Activated naive CD8-positive, alpha-beta T cell treated with anti-CD3 and anti-CD28 coated beads for 36 hours (primary cell): Measurements from ENCODE around the gene ZNF213. TPM values are rescaled to one million over a fixed set of nuclear protein-coding genes. Genes with fewer than 3 reads are reported as not detected.

ENCODE experiments used
- DNase-seq: peaks from one replicate; pipeline ENCODE4 v3.0.0; 2021
- H3K27ac Mint-ChIP-seq: one replicate; pipeline ENCODE4 v1.8.0; 2022; ENCODE audit warnings: mild to moderate bottlenecking, moderate library complexity, mixed read lengths
- H3K27me3 Mint-ChIP-seq: one replicate; pipeline ENCODE4 v1.8.0; 2022; ENCODE audit warnings: mild to moderate bottlenecking, mixed read lengths
- H3K36me3 Mint-ChIP-seq: one replicate; pipeline ENCODE4 v1.8.0; 2021; ENCODE audit warnings: mild to moderate bottlenecking, mixed read lengths
- H3K4me1 Mint-ChIP-seq: one replicate; pipeline ENCODE4 v1.8.0; 2021; ENCODE audit warnings: mixed read lengths
- H3K4me3 Mint-ChIP-seq: one replicate; pipeline ENCODE4 v1.8.0; 2022; ENCODE audit warnings: mild to moderate bottlenecking, moderate library complexity, mixed read lengths
- H3K9me3 Mint-ChIP-seq: one replicate; pipeline ENCODE4 v1.8.0; 2022; ENCODE audit warnings: mixed read lengths
- total RNA-seq, 2 experiments: library from RNA; stranded (reverse); gene quantifications; one replicate each; pipeline ENCODE4 v1.2.3, GENCODE V29; 2021

Gene ZNF213
- total RNA-seq, 2 experiments from 2014 or later: 7.6 to 9.1 TPM

DNA sequence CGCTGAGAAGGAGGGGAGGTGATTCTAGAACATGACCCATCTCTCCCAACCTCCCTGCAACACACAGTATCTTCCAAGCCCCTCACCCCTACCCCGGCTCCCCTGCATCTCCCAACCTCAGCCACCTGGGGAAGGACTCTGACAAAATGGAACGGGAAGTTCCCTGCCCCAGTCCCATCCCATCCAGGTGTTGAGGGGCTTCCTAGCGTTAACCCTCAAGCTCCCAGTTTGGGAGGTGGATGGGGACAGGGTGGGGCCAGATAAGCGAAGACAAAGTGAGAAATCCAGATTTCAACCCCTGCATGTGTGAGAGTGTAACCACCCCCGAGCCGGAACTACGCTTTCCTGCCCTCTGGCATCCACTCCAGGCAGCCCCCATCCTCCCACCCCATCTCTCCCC lies 37.6 kb upstream of the ZNF213 start:
- H3K27ac Mint-ChIP-seq: no peak overlapping the region
- H3K9me3 Mint-ChIP-seq: no peaks in the 10 kb centered on the region
- DNase-seq: no peak
- no peaks in the 10 kb centered on the region for H3K27me3 Mint-ChIP-seq
- H3K4me1 Mint-ChIP-seq: peaks cover 30% of the 10 kb centered on the region
- H3K4me3 Mint-ChIP-seq: no peak overlapping the region
- no peaks in the 10 kb centered on the region for H3K36me3 Mint-ChIP-seq

DNA sequence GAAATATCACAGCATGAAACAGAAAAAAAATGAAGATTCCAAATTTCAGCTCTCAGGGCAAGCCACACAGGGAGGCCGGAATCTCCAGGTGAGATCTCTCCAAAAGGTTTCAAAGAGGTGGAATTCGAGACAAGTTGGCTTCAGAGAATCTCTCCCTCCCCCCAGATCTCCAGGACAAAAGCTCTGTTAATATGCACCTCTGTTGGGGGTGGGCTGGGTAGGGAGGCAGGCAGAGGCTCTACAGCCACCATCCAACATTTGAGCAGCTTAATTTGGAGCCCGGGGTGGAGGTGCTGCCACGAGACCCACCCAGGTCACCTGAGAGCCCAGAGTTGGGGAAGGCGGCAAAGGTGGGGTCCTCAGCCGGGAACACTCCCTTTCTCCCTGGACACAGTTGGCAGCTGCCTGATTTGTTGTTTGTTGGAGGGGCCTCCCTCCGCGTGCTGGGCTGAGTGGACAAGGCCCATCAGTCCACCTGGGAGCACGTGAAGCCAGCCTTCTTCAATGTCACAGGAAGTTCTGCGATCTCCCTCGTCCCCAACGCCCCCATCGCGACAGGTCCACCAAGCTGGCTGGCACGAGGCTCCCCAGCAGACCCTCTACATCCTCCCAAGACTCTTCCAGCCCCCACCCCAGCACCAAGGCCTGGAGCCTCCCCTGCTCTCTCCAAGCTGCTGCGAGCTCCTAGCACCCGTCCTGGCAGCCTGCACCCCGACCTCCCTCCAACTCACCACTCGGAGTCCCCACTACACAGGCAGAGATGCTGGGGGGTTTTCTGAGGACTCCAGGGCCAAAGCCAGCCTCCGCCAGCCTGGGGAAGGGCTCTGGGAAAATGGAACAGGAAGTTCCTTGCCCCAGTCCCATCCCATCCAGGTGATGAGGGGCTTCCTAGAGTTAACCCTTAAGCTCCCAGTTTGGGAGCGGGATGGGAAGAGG lies 36.1 kb upstream of the ZNF213 start, which contains the start of gene ZSCAN10:
Gene ZSCAN10 (minus strand): TSS at position 836 of the 936 bp plus-strand sequence. CDS start 6,357 bp downstream, outside the sequence.
- peak within 1 kb of the TSS; percentile 70 for H3K4me3 Mint-ChIP-seq
- peaks cover 30% of the 10 kb centered on the region for H3K4me1 Mint-ChIP-seq

DNA sequence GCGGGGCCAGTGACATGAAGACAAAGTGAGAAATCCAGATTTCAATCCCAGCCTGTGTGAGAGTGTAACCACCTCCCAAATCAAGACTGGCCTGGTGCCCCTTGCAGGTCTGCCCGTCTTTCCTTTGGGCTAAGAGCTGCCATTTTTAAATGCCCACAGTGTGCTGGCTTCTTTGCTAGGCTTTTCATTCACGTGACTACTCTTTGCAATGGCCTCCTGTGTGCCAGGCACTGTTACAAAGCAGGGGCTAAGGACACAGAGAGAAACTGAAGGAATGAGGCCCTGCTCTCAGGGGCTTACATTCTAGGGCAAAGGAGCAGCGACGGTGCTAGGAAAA lies 35.5 kb upstream of the ZNF213 start:
- Mint-ChIP-seq H3K27me3 (no peaks in the 10 kb centered on the region), H3K27ac (no peak overlapping the region), H3K4me1 (peaks cover 30% of the 10 kb centered on the region), H3K4me3 (no peak overlapping the region), H3K36me3 (no peaks in the 10 kb centered on the region), H3K9me3 (no peaks in the 10 kb centered on the region)
- no peak for DNase-seq

More for the DNA sequence above, 36.1 kb upstream of the ZNF213 start, which contains the start of gene ZSCAN10:
- H3K27ac Mint-ChIP-seq: peak within 1 kb of the TSS; percentile 77
- no peaks in the 10 kb centered on the region for H3K9me3 Mint-ChIP-seq
- no peak for DNase-seq
- H3K36me3 Mint-ChIP-seq: no peaks in the 10 kb centered on the region
- no peaks in the 10 kb centered on the region for H3K27me3 Mint-ChIP-seq

DNA sequence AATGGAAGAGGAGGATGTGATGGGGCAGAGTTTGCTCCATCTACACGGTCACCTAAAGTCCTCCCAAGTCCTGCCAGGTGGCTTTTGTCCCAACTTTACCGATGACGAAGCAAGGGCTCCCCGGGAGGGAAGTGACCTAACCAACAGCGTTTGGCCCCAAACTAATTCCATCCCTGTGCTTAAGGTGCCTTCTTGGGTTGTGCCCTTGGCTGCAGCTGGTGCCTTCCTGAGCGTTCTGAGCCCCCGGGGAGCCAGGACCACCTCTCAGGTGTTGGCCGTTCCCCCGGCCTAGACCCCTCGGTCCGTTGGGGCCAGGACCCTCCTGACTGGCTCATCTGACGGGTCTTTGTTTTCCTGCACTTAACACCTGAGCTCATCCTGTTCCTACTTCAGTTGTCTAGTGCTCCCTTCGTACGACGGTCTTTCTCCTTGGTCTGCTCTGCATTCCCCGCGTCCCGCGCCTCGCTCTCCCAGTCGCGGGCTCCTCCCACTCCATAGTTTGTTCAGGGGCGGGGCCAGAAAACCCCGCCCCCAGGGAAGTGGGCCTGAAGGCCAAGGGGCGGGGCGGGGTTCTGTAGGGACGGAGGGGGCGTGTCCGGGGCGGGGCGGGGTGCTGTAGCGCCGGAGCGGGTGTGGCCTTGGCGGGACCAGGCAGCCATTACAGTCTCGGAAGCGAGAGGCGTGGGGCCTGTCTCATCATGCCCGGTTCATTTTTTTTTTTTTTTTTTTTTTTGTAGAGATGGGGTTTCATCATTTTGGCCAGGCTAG lies 34.9 kb upstream of the ZNF213 start:
- H3K27ac Mint-ChIP-seq: peak overlapping the region; percentile 77
- H3K36me3 Mint-ChIP-seq: no peaks in the 10 kb centered on the region
- H3K4me1 Mint-ChIP-seq: peaks cover 25% of the 10 kb centered on the region
- DNase-seq: peak; percentile 91
- peak overlapping the region; percentile 70 for H3K4me3 Mint-ChIP-seq
- H3K9me3 Mint-ChIP-seq: no peaks in the 10 kb centered on the region
- no peaks in the 10 kb centered on the region for H3K27me3 Mint-ChIP-seq

DNA sequence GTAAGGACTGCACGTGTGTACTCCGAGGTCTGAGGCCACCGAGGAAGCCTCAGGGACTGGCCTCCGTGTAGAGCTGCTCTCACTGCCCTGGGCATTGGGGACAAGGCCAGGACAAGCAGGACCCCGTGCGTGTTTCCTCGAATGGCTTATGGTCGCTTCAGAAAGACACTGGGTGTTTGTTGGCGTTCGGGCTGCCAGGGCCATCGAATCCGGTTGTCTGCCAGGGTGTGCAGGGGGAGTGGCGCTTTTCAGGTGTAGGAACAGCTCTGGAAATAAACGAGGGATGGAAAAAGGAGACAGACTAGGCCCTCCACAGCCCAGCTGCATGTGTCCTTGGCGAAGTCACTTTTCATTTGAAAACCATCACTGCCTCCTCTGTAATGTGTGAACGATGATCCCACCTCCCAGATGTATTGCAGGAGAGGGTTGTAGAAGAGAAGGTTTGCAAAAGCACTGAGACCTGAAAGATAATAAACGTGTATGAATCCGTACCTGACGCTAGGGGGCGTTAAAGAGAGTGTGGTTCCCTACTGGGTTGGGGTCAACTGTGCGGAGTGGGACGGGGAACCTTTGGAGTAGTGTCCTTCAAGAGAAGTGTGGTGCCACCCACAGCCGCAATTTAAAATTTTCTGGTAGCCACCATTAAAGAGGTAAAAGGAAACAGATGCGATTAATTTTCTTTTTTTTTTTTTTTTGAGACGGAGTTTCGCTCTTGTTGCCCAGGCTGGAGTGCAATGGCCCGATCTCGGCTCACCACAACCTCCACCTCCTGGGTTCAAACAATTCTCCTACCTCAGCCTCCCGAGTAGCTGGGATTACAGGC lies 33.6 kb upstream of the ZNF213 start:
- Mint-ChIP-seq H3K36me3 (no peaks in the 10 kb centered on the region), H3K27ac (peak overlapping the region; percentile 74), H3K4me3 (peak overlapping the region; percentile 59), H3K27me3 (no peaks in the 10 kb centered on the region), H3K4me1 (peaks cover 23% of the 10 kb centered on the region), H3K9me3 (no peaks in the 10 kb centered on the region)
- DNase-seq: no peak

DNA sequence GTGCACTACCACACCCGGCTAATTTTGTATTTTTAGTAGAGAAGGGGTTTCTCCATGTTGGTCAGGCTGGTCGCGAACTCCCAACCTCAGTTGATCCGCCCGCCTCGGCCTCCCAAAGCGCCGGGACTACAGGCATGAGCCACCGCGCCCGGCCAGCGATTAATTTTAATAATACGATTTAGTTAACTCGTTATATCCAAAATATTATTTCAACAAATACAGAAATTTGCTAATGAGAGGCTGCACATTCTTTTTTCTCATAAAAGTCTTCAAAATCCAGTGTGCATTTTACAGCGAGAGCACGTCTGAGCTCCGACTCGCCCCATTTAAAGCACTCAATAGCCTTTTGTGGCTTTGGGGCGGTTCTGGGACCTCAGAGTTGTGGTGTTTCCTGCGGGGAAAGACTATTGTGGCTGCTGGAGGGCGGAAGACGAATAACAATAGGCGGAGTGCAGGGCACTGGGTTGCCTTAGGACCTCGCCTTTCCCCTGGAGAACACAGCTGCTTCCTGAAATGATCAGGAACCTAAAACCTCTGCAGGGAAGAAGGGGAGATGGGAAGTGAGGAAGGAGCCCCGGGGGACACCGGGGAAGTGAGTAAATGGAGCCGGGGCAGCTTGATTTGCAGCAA lies 32.9 kb upstream of the ZNF213 start:
- Mint-ChIP-seq H3K27ac (no peak overlapping the region), H3K27me3 (no peaks in the 10 kb centered on the region)

DNA sequence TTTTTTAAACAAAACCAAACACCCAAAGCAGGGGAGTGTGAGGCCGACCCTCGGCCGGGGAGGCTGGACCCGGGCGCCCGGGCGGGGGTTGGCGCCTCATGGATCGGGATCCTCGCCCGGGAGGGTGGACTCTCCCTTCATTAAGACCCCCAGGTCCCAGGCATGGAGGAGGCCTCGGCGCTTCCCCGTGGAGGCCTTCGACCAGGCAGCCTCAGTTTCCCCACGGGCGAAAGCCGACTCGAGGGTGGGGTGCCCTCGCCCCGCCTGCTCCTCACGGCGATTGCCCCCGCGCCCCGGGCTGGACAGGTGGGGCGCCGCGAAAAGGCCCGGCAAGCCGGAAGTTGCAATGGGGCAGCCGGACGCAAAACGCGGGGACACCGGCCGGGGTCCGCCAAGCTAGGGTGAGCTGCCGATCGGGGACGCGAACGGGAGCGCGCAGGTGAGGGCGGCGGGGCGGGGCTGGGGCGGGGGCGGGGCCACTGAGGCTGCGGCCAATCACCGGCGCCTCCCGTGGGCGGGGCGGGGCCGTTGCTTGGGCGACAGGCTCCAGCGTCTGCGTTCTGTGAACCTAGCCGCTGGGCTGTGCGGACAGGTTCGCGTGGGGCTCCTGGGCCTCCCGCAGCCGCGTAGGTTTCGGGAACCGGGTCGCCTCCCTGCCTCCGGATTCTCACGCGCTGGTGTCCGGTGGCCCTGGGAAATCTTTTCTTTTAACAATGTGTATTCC lies 28.5 kb upstream of the ZNF213 start:
- H3K9me3 Mint-ChIP-seq: no peaks in the 10 kb centered on the region
- no peaks in the 10 kb centered on the region for H3K36me3 Mint-ChIP-seq
- no peaks in the 10 kb centered on the region for H3K27me3 Mint-ChIP-seq
- H3K27ac Mint-ChIP-seq: peak overlapping the region; percentile 92
- H3K4me3 Mint-ChIP-seq: peak overlapping the region; percentile 81
- peak; percentile 95 for DNase-seq
- H3K4me1 Mint-ChIP-seq: peaks cover 10% of the 10 kb centered on the region

More for the DNA sequence above, 32.9 kb upstream of the ZNF213 start:
- no peaks in the 10 kb centered on the region for H3K9me3 Mint-ChIP-seq
- H3K36me3 Mint-ChIP-seq: no peaks in the 10 kb centered on the region
- DNase-seq: no peak
- H3K4me1 Mint-ChIP-seq: peaks cover 23% of the 10 kb centered on the region
- no peak overlapping the region for H3K4me3 Mint-ChIP-seq

DNA sequence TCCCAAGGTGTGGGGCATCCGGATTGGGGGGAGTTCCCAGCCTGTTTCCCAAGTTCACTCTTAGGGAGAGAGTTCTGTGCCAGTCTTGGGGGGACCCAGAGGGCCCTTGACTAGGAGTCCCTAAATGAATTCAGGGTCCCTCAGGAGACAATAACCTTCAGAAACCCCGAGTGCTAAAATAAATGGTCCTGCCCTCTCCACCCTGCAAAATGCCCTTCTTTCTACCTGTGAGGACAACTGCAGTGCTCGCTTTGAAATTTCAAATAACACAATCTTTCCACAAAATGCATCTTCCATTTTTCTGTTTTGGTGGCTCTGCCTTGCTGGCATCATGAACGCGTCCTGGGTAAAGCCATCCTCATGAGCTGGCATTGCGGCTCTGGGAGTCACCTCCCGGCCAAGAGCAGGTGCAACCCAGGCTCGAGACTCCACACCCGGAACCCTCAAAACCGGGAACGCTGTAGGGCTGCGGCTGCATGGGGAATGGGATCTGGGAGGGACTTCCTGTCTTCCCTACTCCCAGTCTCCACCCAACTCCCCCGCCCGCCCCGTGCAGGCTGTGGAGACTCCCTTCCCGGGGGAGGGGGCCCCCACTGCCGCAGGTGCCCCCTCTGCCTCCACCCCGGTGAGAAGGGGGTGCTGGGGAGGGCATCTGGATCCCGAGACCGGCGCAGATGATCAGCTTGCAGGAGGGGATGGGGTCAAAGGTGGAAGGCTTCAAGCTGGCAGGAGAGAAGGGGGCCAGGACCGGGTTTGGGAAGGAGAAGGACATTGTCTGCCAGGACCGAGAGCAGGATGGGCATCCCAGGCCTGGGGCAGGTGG lies 22.6 kb upstream of the ZNF213 start, which contains the start of gene ZNF205:
Gene ZNF205 (plus strand): TSS at position 529 of the 823 bp plus-strand sequence. CDS start 845 bp downstream, outside the sequence.
- H3K4me1 Mint-ChIP-seq: peaks cover under 1% of the 10 kb centered on the region
- H3K27me3 Mint-ChIP-seq: no peaks in the 10 kb centered on the region
- no peaks in the 10 kb centered on the region for H3K9me3 Mint-ChIP-seq
- no peak within 1 kb of the TSS for H3K27ac Mint-ChIP-seq
- no peak for DNase-seq
- H3K4me3 Mint-ChIP-seq: peak within 1 kb of the TSS; percentile 30
- H3K36me3 Mint-ChIP-seq: no peaks in the 10 kb centered on the region

DNA sequence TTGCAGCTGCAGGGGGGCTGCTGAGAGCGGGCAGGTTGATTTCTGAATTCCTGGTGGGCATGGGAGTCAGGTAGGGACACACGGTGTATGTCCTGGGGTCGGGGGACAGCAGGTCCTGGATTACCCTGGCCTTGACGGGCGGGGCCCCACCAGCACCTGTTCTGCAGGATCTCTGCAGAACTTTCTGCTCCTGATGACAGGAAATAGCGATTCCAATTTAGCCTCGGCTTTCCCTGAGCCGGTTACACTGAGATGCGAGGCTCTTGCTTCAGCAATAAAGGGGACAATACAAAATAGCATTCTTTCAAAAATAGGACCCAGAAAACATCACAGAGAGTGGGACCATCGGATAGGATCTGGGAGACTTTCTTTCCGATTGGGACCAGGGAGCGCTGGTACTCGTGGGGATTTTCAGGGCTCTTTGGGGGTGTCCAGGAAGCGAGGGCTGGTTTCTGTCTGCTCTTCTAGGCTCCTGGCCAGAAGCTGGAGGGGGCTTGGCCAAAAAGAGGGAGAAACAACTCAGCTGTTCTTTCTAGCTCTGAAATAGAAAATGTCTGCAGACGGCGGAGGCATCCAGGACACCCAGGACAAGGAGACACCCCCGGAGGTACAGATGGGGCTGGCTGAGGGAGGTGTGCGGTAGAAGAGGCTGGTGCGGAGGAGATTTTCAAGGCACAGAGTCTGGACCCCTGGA lies 21.8 kb upstream of the ZNF213 start:
- Mint-ChIP-seq H3K4me1 (no peaks in the 10 kb centered on the region), H3K9me3 (no peaks in the 10 kb centered on the region), H3K36me3 (no peaks in the 10 kb centered on the region), H3K27me3 (no peaks in the 10 kb centered on the region), H3K27ac (no peak overlapping the region), H3K4me3 (peak overlapping the region; percentile 30)
- DNase-seq: no peak

DNA sequence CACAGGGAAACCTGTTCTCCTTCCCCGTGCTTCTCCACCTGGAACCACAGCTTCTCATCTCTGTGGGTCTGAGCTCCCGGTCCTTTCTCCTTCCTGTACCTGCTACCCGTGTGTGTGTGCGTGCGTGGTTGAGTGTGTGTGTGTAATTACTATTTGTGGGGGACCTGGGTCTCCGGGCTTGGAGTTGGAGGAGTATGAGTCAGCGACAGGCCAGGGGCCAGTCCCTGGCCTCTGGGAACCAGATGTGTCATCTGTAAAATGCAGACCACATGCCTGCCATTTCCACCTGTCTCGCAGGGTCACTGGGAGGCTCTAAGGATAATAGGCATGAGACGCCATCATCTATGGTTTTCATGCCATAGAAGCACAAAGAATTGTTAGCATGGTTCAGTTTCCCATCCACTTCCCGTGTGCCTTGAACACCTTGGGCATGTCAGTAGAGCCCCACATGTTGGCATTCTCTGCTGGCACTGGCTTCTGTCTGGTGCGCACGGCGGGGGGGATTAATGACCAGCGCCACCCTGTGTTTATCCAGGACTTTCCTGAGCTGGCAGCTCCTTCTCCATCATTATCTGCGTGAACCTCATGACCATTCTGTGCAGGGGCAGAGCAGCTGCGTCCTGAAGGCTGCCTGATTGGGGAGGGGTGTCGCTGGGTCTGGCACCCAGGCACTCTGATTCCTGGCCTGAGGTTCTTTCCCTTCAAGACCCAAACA lies 20.9 kb upstream of the ZNF213 start:
- no peak overlapping the region for H3K27ac Mint-ChIP-seq
- no peak for DNase-seq
- H3K9me3 Mint-ChIP-seq: no peaks in the 10 kb centered on the region
- no peaks in the 10 kb centered on the region for H3K36me3 Mint-ChIP-seq
- no peaks in the 10 kb centered on the region for H3K4me1 Mint-ChIP-seq
- no peak overlapping the region for H3K4me3 Mint-ChIP-seq
- H3K27me3 Mint-ChIP-seq: no peaks in the 10 kb centered on the region

DNA sequence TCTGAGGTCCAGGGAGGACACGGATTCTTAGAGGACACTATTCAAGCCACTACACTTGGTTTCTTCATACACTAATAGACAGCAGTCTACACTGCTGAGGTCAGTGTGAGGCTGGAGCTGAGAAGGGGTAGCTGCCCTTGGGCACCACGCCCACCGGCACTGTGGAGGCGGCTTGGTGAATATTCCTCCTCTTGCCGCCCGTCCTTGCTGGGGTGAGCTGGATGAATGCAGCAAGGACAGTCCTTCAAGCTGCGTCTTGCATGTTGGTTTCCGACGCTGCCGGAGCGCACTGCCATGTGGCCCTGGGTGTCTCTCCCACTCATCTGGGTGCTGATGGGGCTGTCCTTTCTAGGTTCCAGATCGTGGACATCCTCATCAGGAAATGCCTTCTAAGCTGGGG lies 19.8 kb upstream of the ZNF213 start:
- DNase-seq: no peak
- Mint-ChIP-seq H3K36me3 (no peaks in the 10 kb centered on the region), H3K27ac (no peak overlapping the region), H3K27me3 (no peaks in the 10 kb centered on the region), H3K4me1 (no peaks in the 10 kb centered on the region), H3K9me3 (no peaks in the 10 kb centered on the region), H3K4me3 (no peak overlapping the region)

DNA sequence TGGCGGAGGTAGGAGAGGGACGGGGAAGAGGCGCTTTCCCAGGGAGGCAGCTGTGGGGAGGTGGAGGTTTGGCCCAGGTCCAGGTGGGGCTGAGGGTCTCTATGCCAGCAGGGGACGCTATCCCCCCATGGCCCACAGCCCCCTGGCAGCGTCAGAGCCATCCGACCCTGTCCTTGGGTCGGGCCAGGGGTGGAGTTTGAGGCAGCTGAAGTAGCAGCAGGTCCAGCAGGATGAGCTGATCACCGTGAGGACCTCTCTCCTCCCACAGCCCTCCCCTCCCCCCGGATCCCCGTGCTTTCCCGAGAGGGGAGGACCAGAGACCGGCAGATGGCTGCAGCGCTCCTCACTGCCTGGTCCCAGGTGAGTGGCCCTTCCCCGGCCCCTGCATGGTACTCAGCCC lies 19.3 kb upstream of the ZNF213 start:
- Mint-ChIP-seq H3K4me1 (no peaks in the 10 kb centered on the region), H3K27me3 (no peaks in the 10 kb centered on the region), H3K4me3 (no peak overlapping the region)

More for the DNA sequence above, 19.3 kb upstream of the ZNF213 start:
- H3K27ac Mint-ChIP-seq: no peak overlapping the region
- DNase-seq: no peak
- no peaks in the 10 kb centered on the region for H3K9me3 Mint-ChIP-seq
- no peaks in the 10 kb centered on the region for H3K36me3 Mint-ChIP-seq
